WTC11 (cell line): ENCODE measurements around the gene GALNT9. TPM values are rescaled to one million over a fixed set of nuclear protein-coding genes. Genes with fewer than 3 reads are reported as not detected.

Source experiments
- ATAC-seq: fragments of 200-7000 bp; cut with Tn5 transposase; 2 replicates; pipeline ENCODE4 v1.10.0; 2021; ENCODE audit warnings: mild to moderate bottlenecking, moderate library complexity
- CTCF ChIA-PET: fragments of 300-600 bp; sonication (Branson Sonifier 250); formaldehyde crosslinking; loops from one replicate; lab custom pipeline; 2021; ENCODE audit warnings: antibody characterized with exemption; lab: Charles Lee
- POLR2A ChIA-PET: fragments of 350-600 bp; sonication (Branson Sonifier 250); formaldehyde crosslinking; loops from one replicate; lab custom pipeline; 2021; ENCODE audit warnings: antibody characterized with exemption; lab: Charles Lee
- DNase-seq: peaks from one replicate; pipeline ENCODE4 v3.0.0; 2021; ENCODE audit warnings: low spot score
- H3K27ac Mint-ChIP-seq: 2 replicates; pipeline ENCODE4 v1.8.0; 2021; ENCODE audit warnings: mixed read lengths
- H3K27me3 Mint-ChIP-seq: 2 replicates; pipeline ENCODE4 v1.8.0; 2021; ENCODE audit warnings: low read depth, mild to moderate bottlenecking, moderate library complexity, mixed read lengths
- H3K36me3 Mint-ChIP-seq: 2 replicates; pipeline ENCODE4 v1.8.0; 2021; ENCODE audit warnings: mixed read lengths
- H3K4me1 Mint-ChIP-seq: 2 replicates; pipeline ENCODE4 v1.8.0; 2022; ENCODE audit warnings: mixed read lengths
- H3K4me3 Mint-ChIP-seq: 2 replicates; pipeline ENCODE4 v1.8.0; 2021; ENCODE audit warnings: mild to moderate bottlenecking, moderate library complexity, mixed read lengths
- H3K9me3 Mint-ChIP-seq: 2 replicates; pipeline ENCODE4 v1.8.0; 2021; ENCODE audit warnings: mixed read lengths
- CREB1 ChIP-seq: sonication (generic); formaldehyde crosslinking; IDR thresholded peaks from 2 replicates; pipeline ENCODE4 v1.8.0; 2023; ENCODE audit warnings: mild to moderate bottlenecking, missing genetic modification reagents
- CTCF ChIP-seq: fragments of 200-600 bp; IDR thresholded peaks from 2 replicates; pipeline ENCODE4 v1.8.0; 2022; ENCODE audit warnings: antibody characterized with exemption
- ELF4 ChIP-seq: sonication (generic); formaldehyde crosslinking; IDR thresholded peaks from 2 replicates; pipeline ENCODE4 v1.8.1; 2022; ENCODE audit warnings: low read depth, mild to moderate bottlenecking, moderate library complexity, missing genetic modification reagents
- ERG ChIP-seq: fragments of 250-450 bp; sonication (Bioruptor Pico); IDR thresholded peaks from 2 replicates; pipeline ENCODE4 v1.8.0; 2021; ENCODE audit warnings: mild to moderate bottlenecking
- ETV6 ChIP-seq: sonication (generic); formaldehyde crosslinking; IDR thresholded peaks from 2 replicates; pipeline ENCODE4 v1.8.1; 2022; ENCODE audit warnings: mild to moderate bottlenecking, missing genetic modification reagents
- FOXJ3 ChIP-seq: sonication (generic); formaldehyde crosslinking; IDR thresholded peaks from 2 replicates; pipeline ENCODE4 v1.9.0; 2021; ENCODE audit warnings: missing genetic modification reagents, mild to moderate bottlenecking, borderline replicate concordance
- FOXK1 ChIP-seq: sonication (generic); formaldehyde crosslinking; IDR thresholded peaks from 2 replicates; pipeline ENCODE4 v1.8.0; 2022; ENCODE audit warnings: mild to moderate bottlenecking, moderate library complexity, missing genetic modification reagents
- GRHL2 ChIP-seq: fragments of 250-450 bp; sonication (Bioruptor Pico); IDR thresholded peaks from 2 replicates; pipeline ENCODE4 v1.8.0; 2022; ENCODE audit warnings: mild to moderate bottlenecking, moderate library complexity; ENCODE audit not compliant: insufficient replicate concordance, severe bottlenecking
- HMGA2 ChIP-seq: fragments of 250-450 bp; sonication (Bioruptor Pico); IDR thresholded peaks from 2 replicates; pipeline ENCODE4 v1.4.0; 2021; ENCODE audit warnings: mild to moderate bottlenecking, moderate library complexity
- JUN ChIP-seq: sonication (generic); formaldehyde crosslinking; IDR thresholded peaks from 2 replicates; pipeline ENCODE4 v1.8.0; 2023; ENCODE audit warnings: mild to moderate bottlenecking, missing genetic modification reagents
- MAX ChIP-seq: sonication (generic); formaldehyde crosslinking; IDR thresholded peaks from 2 replicates; pipeline ENCODE4 v1.8.0; 2022; ENCODE audit warnings: mild to moderate bottlenecking, missing genetic modification reagents
- MXD4 ChIP-seq: fragments of 250-450 bp; sonication (Bioruptor Pico); IDR thresholded peaks from 2 replicates; pipeline ENCODE4 v1.8.0; 2021; ENCODE audit warnings: mild to moderate bottlenecking, moderate library complexity, borderline replicate concordance
- NFATC4 ChIP-seq: fragments of 250-450 bp; sonication (Bioruptor Pico); IDR thresholded peaks from 2 replicates; pipeline ENCODE4 v1.9.0; 2021; ENCODE audit warnings: mild to moderate bottlenecking
- NFE2L1 ChIP-seq: sonication (generic); formaldehyde crosslinking; IDR thresholded peaks from 2 replicates; pipeline ENCODE4 v1.8.1; 2023; ENCODE audit warnings: missing genetic modification reagents
- PRRX2 ChIP-seq: fragments of 250-450 bp; sonication (Bioruptor Pico); IDR thresholded peaks from 2 replicates; pipeline ENCODE4 v1.8.0; 2021; ENCODE audit warnings: mild to moderate bottlenecking
- RORB ChIP-seq: fragments of 250-450 bp; sonication (Bioruptor Pico); IDR thresholded peaks from 2 replicates; pipeline ENCODE4 v1.9.0; 2021; ENCODE audit warnings: mild to moderate bottlenecking
- SMAD3 ChIP-seq: sonication (generic); formaldehyde crosslinking; IDR thresholded peaks from 2 replicates; pipeline ENCODE4 v1.8.0; 2022; ENCODE audit warnings: missing genetic modification reagents, mild to moderate bottlenecking, borderline replicate concordance
- SOX15 ChIP-seq: fragments of 250-450 bp; sonication (Bioruptor Pico); IDR thresholded peaks from 2 replicates; pipeline ENCODE4 v1.9.0; 2021; ENCODE audit warnings: mild to moderate bottlenecking
- SP1 ChIP-seq: sonication (generic); formaldehyde crosslinking; conservative IDR thresholded peaks from 2 replicates; pipeline ENCODE4 v1.8.1; 2022; ENCODE audit warnings: missing genetic modification reagents
- TEAD1 ChIP-seq: sonication (generic); formaldehyde crosslinking; IDR thresholded peaks from 2 replicates; pipeline ENCODE4 v1.8.0; 2022; ENCODE audit warnings: mild to moderate bottlenecking, missing genetic modification reagents
- ZNF219 ChIP-seq: sonication (generic); formaldehyde crosslinking; IDR thresholded peaks from 2 replicates; pipeline ENCODE4 v1.8.0; 2023; ENCODE audit warnings: missing genetic modification reagents, mild to moderate bottlenecking, borderline replicate concordance
- ZNF416 ChIP-seq: fragments of 250-450 bp; sonication (Bioruptor Pico); IDR thresholded peaks from 2 replicates; pipeline ENCODE4 v1.9.0; 2021; ENCODE audit warnings: mild to moderate bottlenecking, inconsistent platforms
- total RNA-seq: library from RNA; stranded (reverse); gene quantifications from 3 replicates; pipeline ENCODE4 v1.2.3, GENCODE V29; 2021
- TF ChIP-seq, protein P1 (sequence below): sonication (generic); formaldehyde crosslinking; IDR thresholded peaks from 2 replicates; pipeline ENCODE4 v1.8.1; 2022; ENCODE audit warnings: low read depth, missing genetic modification reagents, borderline replicate concordance
- TF ChIP-seq, protein P2 (sequence below): fragments of 250-450 bp; sonication (Bioruptor Pico); IDR thresholded peaks from 2 replicates; pipeline ENCODE4 v1.9.0; 2021; ENCODE audit warnings: mild to moderate bottlenecking
- TF ChIP-seq, protein P3 (sequence below): sonication (generic); formaldehyde crosslinking; IDR thresholded peaks from 2 replicates; pipeline ENCODE4 v1.8.1; 2023; ENCODE audit warnings: mild to moderate bottlenecking, missing genetic modification reagents, moderate library complexity
- TF ChIP-seq, protein P4 (sequence below): sonication (generic); formaldehyde crosslinking; IDR thresholded peaks from 2 replicates; pipeline ENCODE4 v1.8.1; 2022; ENCODE audit warnings: missing genetic modification reagents, borderline replicate concordance

The GALNT9 gene
- total RNA-seq, 1 experiment from 2014 or later: 0.90 TPM

- no peak overlapping the region for H3K27ac Mint-ChIP-seq
- CTCF ChIA-PET: interaction anchor here (2.0 kb wide), 1 partner anchor 79 kb away, joined by 6 read pairs; no protein-coding TSS in a partner anchor
These were observed 5.9 kb upstream of the GALNT9 start for GRCh38 chr12:132335179-132335756.

GRCh38 chr12:132333766-132334165 lies 4.4 kb upstream of the GALNT9 start:
- Mint-ChIP-seq H3K27ac (no peak overlapping the region), H3K9me3 (peaks cover 7% of the 10 kb centered on the region), H3K4me1 (no peaks in the 10 kb centered on the region)
- CTCF ChIA-PET: no interaction called here
- no peak for ATAC-seq
- TF ChIP-seq ERG (CRISPR knock-in tag) (no peak), ETV6 (CRISPR knock-in tag) (no peak), CREB1 (no peak), MXD4 (CRISPR knock-in tag) (no peak), SOX15 (CRISPR knock-in tag) (no peak)
- TF ChIP-seq, protein P1, sequence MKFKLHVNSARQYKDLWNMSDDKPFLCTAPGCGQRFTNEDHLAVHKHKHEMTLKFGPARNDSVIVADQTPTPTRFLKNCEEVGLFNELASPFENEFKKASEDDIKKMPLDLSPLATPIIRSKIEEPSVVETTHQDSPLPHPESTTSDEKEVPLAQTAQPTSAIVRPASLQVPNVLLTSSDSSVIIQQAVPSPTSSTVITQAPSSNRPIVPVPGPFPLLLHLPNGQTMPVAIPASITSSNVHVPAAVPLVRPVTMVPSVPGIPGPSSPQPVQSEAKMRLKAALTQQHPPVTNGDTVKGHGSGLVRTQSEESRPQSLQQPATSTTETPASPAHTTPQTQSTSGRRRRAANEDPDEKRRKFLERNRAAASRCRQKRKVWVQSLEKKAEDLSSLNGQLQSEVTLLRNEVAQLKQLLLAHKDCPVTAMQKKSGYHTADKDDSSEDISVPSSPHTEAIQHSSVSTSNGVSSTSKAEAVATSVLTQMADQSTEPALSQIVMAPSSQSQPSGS: no peak
- TF ChIP-seq, all 79 proteins: peak for 0
- H3K27me3 Mint-ChIP-seq: peaks cover 78% of the 10 kb centered on the region
- no peak overlapping the region for H3K4me3 Mint-ChIP-seq
- POLR2A ChIA-PET: no interaction called here
- no peaks in the 10 kb centered on the region for H3K36me3 Mint-ChIP-seq
- DNase-seq: no peak

More at GRCh38 chr12:132335179-132335756, 5.9 kb upstream of the GALNT9 start:
- Mint-ChIP-seq H3K4me3 (no peak overlapping the region), H3K36me3 (no peaks in the 10 kb centered on the region), H3K4me1 (no peaks in the 10 kb centered on the region), H3K9me3 (peaks cover 7% of the 10 kb centered on the region), H3K27me3 (peaks cover 82% of the 10 kb centered on the region)
- TF ChIP-seq, protein P2, sequence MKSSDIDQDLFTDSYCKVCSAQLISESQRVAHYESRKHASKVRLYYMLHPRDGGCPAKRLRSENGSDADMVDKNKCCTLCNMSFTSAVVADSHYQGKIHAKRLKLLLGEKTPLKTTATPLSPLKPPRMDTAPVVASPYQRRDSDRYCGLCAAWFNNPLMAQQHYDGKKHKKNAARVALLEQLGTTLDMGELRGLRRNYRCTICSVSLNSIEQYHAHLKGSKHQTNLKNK (CRISPR knock-in tag): no peak
- TF ChIP-seq JUN (CRISPR knock-in tag): no peak
- ATAC-seq: no peak
- POLR2A ChIA-PET: no interaction called here
- no peak for DNase-seq

GRCh38 chr12:132333273-132333672 lies 3.9 kb upstream of the GALNT9 start:
- no peaks in the 10 kb centered on the region for H3K4me1 Mint-ChIP-seq
- ATAC-seq (no peak), DNase-seq (no peak)
- ChIA-PET CTCF (no interaction called here), POLR2A (no interaction called here)
- H3K27me3 Mint-ChIP-seq: peaks cover 80% of the 10 kb centered on the region
- no peak overlapping the region for H3K4me3 Mint-ChIP-seq
- H3K27ac Mint-ChIP-seq: no peak overlapping the region
- H3K9me3 Mint-ChIP-seq: peaks cover 7% of the 10 kb centered on the region
- no peaks in the 10 kb centered on the region for H3K36me3 Mint-ChIP-seq
- no peak for TF ChIP-seq RORB
- TF ChIP-seq FOXK1 (CRISPR knock-in tag): no peak
- TF ChIP-seq TEAD1 (CRISPR knock-in tag): no peak
- TF ChIP-seq, protein P3, sequence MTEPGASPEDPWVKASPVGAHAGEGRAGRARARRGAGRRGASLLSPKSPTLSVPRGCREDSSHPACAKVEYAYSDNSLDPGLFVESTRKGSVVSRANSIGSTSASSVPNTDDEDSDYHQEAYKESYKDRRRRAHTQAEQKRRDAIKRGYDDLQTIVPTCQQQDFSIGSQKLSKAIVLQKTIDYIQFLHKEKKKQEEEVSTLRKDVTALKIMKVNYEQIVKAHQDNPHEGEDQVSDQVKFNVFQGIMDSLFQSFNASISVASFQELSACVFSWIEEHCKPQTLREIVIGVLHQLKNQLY (CRISPR knock-in tag): no peak
- no peak for TF ChIP-seq HMGA2 (CRISPR knock-in tag)
- TF ChIP-seq SMAD3: no peak
- TF ChIP-seq NFATC4: no peak
- no peak for TF ChIP-seq MAX (CRISPR knock-in tag)
- no peak for TF ChIP-seq ZNF416 (CRISPR knock-in tag)
- no peak for TF ChIP-seq ZNF219 (CRISPR knock-in tag)
- TF ChIP-seq FOXJ3 (CRISPR knock-in tag): no peak
- no peak for TF ChIP-seq PRRX2 (CRISPR knock-in tag)
- TF ChIP-seq, protein P4, sequence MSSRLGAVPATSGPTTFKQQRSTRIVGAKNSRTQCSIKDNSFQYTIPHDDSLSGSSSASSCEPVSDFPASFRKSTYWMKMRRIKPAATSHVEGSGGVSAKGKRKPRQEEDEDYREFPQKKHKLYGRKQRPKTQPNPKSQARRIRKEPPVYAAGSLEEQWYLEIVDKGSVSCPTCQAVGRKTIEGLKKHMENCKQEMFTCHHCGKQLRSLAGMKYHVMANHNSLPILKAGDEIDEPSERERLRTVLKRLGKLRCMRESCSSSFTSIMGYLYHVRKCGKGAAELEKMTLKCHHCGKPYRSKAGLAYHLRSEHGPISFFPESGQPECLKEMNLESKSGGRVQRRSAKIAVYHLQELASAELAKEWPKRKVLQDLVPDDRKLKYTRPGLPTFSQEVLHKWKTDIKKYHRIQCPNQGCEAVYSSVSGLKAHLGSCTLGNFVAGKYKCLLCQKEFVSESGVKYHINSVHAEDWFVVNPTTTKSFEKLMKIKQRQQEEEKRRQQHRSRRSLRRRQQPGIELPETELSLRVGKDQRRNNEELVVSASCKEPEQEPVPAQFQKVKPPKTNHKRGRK: no peak
- TF ChIP-seq CTCF: no peak
- no peak for TF ChIP-seq NFE2L1 (CRISPR knock-in tag)
- no peak for TF ChIP-seq GRHL2
- no peak for TF ChIP-seq SP1 (CRISPR knock-in tag)
- TF ChIP-seq ELF4: no peak
